Stimulated activated CD4-positive, alpha-beta T cell treated with anti-CD3 and anti-CD28 coated beads, TNF-alpha, amount 100 ng/mL, for 48 hours (primary cell): Measurements from ENCODE around the gene SPINK4.

Experiments
- DNase-seq, 3 donors: peaks; one replicate each; pipeline ENCODE4 v3.0.0-alpha.2; 2020; ENCODE audit warnings: low read depth in 3 of 3

The SPINK4 gene

DNA sequence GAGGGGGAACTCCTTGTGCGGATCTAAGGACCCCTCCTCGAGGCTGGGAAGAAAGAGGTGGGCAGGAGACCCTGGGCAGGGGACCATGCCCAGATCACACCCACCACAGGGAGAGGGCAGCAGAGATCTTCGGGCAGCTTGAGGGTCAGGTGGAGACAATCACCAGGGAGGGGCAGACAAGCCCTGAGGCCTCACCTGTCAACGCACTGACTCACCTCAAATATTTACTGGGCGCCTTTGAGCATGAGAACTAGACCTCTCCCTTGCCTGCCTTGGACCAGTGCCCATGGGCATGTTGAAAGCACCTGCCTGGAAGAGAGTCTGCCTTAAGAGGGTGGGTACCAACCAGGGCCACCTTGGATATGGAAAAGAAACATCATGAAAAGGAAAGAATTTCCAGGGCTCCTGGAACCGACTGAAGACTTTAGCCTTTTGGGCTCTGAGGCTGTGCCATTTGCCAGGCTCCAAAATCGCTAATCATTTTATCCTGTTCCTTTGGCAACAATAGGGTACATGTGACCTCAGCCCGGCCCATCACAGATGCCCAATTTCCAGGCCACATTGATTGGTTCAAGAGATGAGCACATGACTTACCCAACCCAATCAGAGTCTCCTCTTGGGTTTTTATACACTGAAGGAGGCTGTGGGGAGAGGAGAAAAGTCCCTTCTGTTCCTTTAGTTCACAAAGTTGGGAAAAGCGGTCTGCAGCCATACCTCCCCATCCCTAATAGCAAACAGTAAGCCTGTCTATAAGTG lies 10.4 kb upstream of the SPINK4 start:
- no peak for DNase-seq

DNA sequence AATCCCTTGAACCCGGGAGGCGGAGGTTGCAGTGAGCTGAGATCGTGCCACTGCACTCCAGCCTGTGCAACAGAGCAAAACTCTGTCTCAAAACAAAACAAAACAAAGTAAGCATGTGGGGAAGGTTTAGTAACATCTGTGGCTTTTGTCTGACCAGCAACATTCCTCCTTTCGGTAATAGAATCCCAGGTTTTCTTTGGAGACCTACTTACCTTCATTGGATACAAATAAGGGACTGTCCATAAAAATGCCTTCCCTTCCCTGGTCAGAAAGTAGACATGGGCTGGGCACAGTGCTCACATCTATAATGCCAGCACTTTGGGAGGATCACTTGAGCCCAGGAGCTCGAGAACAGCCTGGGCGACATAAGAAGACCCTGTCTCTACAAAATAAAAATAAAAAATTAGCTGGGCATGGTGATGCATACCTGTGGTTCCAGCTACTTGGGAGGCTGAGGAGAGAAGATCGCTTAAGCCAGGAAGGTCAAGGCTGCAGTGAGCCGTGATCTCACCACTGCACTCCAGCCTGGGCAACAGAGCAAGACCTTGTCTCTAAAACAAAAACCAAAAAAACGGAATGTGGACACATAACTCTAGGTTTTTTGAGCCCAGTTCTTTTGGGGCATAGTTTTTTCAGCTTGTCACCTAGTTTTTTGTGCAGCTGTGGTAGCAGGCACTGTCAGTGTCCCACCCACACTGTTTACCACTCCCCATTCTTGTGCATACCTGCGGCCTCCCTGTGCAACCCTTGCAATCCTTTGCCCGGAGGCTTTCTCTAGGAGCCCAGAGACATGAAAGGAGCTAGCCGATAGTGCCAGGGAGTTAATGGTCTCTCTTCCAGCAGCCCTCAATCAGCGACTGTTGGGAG lies 9.0 kb upstream of the SPINK4 start:
- DNase-seq, result no peak

DNA sequence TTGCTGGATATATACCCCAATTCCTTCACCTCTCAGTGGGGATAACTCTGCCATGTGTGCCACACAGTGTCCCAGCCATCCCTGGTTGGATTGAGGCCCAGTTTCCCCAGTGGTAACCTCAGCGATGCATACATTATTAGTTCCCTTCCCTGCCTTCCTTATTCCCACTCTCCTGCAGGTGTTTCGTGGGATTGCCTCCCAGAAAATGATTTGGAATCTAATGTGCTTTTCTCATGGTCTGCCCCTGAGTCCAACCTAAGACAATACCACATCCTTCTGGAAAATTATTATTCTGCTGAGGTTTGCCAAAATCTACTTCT lies 8.4 kb upstream of the SPINK4 start:
- no peak for DNase-seq

DNA sequence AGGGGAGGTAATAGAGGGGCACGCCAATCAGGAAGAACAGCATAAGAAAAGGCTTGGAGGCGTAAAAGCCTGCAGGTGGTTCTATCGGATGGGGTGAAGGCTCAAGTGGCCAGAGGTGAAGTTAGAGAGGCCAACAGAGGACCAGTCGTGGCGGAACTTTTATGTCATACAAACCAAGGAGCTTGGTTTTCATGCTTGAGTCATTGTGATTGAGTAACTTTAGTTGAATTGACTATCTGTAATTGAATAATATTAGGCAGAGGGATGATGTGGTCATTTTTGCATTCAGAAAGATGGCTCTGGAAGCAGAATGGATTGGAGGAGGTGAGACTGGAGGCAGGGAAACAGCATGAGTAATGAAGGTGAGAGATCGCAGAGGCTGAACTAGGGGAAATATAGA lies 7.2 kb upstream of the SPINK4 start:
- DNase-seq, result no peak

DNA sequence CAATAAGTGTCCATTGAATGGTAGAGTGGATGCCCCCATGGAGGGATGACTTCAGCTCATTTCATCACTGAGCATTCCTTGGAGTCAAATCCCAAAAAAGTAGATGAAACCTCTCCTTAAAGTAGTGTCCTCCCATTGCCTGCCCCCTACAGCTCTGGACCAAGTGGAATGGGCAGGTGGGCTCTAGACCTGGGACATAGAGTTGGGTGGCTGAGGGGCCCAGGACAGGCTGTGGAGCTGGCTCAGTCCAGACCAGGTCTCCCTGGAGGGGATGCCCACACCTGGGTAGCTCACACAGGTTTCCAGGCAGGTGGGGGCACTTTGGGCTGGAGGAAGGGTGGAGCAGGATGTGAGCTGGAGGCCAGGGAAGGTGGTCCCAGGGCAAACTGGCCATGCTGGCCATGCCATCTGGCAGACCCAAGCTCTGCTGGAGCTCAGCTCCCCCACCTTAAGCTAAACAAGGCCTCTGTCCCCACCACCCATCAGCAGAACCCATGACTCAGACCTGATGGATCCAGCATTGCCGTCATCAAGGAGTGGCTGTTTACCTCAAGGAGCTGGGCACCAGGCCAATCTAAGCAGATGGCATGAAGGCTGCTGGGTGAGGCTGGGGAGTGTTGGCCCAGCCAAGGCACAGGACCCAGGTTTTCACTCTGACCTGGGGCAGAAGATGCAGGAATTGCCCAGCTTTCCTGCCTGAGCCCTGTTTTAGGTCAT lies 6.2 kb upstream of the SPINK4 start:
- DNase-seq, result no peak

DNA sequence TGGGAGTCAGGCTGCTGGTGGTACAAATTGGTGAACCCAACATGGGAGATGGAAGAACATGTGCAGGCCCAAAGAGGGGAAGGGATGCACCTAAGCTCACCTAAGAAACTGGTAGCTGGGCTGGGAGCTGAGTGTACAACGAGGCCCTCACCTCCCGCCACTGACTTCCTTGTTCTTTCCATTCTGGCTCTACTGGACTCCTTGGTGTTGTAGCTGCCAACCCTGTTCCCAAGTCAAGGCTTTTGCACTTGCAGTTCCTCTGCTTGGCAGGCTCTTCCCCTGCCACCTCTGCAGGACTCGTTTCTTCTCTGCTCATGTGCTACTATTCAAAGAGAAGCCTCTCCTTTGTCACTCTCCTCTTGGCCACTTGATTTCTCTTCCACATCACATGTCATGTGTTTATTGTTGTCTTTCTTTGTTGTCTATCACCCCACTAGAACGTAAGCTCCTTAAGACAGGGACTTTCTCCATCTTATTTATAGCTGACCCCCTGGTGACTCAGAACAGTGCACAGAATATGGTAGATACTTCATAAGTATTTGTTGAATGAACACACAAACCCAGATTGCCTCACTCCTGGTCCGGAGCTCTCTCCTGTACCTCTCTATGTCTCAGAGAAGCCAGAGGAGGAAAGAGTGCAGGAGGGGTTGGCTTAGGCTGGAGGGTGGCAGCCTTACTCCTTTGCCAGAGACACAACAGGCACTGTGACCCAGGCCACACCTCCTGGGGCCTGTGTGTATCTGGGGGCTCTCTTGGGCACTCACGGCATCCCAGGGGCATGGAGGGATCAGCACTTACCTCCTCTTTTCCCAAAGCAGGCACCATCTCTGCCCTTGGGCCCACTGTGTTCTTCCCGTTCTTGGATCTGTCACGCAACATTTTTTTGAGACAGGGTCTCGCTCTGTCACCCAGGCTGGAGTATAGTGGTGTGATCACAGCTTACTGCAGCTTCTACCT lies 5.2 kb upstream of the SPINK4 start:
- DNase-seq, result no peak

DNA sequence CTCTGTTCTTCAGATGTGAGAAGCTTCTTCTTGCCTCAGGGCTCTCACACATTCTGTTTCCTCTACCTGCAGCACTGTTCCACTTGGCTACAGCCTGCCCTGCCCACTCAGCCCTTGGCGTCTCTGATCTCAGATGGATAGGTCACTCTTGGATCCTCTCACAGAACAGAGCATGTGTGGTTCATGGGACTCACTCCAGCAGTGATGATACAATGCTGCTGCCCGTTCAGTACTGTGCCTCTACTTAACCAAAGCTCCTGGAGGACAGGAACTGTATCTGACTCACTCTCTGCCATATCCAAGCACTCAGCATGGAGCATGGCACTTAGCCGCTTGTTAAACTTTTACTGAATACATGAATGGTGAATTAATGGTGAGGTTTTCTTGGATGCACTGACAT lies 3.4 kb upstream of the SPINK4 start:
- DNase-seq, result no peak

DNA sequence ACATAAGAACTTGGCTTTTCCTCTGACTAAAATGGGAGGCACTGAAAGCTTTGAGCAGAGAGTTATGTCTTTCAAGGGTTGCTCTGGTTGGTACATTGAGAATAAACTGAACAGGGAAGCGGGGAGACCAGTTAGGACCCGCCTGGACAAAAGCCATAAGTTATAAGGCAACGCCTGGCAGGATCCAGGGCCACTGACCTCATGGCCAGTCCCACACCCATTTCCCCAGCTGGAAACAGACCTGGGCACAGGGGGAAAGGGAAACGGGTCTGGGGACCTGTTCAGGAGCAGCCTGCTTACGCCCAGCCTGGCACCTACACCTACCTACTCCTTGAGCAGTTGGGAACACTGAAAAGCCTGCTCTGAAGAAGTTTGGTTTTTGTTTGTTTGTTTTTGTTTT lies 1.3 kb downstream of the SPINK4 start:
- no peak for DNase-seq

DNA sequence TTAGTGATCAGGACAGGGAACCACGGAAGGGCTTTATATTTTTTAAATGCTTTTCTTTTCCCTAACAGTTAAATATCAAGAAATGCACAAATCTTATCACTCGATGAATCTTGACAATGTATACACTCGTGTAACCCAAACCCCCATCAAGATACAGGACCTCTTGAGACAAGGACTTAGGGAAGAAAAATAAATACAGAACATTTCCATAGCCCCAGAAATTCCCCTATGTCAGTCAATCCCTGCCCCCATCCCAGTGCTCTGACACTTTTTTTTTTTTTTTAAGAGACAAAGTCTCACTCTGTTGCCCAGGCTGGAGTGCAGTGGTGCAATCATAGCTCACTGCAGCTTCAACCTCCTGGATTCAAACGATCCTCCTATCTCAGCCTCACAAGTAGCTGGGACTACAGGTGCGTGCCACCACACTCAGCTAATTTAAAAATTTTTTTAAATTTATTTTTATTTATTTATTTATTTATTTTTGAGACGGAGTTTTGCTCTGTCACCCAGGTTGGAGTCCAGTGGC lies 2.7 kb downstream of the SPINK4 start:
- DNase-seq, result no peak

DNA sequence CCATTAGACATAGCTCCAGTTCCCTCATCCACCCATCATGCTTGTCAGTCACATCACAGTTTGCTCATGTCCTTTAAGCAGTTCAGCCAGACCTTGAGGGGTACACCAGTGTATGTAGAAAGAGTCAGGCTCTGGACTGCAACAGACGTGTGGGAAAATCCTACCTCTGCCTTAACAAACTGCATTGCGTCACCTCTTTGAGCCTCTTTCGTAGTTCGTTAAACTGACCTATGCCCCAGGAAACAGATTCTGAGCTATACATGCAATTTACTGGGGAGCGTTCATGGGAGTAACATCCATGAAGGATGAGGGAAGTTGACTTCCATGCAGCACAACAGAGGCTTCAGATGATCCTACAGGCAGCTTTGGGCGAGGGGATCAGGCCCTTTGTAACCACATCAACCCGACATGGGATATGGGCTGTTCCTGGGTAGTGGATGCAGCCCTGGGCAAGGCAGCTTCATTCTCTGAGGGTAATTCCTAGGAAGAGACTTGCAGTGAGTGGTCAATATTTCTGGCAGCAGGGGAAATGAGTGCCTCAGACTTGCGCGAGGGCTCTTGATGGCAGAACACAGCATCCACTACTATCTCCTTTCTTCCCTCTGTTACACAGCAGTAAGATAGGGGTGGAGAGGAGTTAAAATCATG lies 4.3 kb downstream of the SPINK4 start:
- no peak for DNase-seq

DNA sequence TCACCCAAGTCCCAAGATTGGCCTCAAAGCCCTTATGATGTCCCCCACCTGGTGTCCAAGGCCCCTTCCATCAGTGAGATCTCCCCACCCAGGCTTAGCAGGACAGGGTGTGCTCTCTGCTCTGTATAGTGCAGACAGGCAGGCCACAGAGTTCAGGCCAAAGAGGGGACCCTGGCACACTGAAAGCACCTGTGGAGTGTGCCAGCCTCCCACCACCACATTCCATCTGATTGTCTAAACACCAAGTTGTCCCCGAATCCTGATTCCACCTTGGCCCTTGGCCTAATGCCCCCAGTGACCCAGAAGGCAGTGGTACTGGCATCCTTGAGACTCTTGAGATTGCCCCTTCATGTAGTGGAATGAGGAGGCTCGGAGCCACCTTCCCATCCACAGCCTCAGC lies 5.4 kb downstream of the SPINK4 start:
- no peak for DNase-seq

DNA sequence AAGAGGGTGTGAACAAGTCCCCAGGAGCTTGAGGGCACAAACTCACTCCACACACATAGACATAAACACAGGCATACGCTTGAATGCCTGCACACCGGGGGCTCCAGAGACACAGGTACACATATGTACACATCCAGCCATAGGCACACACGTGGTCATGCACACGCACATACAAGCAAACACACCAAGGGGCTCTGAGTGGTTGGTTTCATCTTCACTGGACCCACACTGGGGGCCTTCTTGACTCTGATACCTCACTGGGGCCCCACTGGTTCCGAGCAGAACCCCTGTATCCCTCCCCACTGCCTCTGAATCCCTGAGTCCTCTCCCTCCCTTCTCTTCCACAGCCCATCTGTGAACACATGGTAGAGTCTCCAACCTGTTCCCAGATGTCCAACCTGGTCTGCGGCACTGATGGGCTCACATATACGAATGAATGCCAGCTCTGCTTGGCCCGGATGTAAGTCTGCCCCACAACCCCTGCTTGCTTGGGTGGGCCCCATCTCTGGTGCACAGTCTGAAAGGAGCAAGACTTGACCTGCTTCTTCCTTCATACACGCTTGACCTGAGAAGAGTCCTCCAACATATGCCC lies 6.4 kb downstream of the SPINK4 start:
- DNase-seq, result no peak

DNA sequence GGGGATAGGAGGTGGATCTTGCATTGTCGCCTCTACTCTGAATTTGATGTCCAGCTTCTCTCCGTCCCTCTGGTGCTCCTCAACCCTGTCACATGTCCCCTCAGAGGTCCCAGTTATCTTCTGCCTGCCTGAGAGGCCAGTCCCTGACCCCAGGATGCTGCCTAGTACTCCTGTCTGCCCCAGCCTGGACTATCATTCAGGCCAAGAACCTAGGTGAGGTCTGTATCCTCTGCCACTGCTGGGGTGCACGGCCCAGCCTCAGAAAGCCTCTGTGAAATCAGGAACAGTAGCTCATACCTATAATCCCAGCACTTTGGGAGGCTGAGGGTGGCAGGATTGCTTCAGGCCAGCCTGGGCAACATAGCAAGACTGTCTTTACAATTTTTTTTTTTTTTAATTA lies 8.6 kb downstream of the SPINK4 start:
- DNase-seq, result no peak

DNA sequence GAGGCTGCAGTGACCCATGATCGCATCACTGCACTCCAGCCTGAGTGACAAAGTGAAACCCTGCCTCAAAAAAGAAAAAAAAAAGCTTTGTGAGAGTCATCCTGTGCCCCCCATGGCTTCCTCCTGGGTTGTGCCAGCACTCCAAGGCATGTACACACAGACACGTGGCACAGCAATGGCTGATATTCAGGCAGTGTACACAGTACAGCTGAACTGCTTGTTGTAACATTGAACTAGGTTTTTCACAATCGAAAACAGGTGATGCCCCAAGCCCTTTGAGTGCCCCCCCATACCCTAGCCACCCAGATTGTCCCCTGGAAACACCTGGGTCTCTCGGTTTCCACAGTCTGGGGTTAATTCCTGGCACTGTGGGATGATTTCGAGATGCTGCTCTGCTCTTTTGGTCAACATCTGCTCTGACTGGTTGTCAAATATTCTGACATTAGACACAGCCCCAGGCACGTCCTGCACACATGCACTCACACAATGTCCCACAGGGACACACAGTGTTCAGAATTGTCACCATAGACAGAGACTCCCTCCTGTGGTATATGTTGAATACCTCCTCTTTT lies 9.2 kb downstream of the SPINK4 start:
- DNase-seq, result no peak

DNA sequence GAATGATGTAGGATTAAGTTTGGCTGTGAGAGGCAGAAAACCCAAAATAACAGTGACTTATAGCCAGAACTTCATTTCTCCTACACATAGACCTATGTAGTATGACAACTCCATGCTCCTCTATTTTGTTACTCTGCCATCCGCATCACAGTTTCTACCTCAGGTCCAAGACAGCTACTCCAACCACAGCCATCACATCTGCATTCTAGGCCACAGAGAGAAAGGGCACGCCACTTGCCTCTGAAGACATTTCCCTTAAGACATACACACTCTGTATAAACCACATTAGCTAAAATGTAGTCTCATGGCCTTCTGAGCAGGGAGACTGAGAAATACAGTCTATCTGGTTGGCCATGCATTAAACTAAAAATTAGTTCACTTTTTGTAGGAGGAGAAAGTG lies 10.0 kb downstream of the SPINK4 start:
- no peak for DNase-seq

DNA sequence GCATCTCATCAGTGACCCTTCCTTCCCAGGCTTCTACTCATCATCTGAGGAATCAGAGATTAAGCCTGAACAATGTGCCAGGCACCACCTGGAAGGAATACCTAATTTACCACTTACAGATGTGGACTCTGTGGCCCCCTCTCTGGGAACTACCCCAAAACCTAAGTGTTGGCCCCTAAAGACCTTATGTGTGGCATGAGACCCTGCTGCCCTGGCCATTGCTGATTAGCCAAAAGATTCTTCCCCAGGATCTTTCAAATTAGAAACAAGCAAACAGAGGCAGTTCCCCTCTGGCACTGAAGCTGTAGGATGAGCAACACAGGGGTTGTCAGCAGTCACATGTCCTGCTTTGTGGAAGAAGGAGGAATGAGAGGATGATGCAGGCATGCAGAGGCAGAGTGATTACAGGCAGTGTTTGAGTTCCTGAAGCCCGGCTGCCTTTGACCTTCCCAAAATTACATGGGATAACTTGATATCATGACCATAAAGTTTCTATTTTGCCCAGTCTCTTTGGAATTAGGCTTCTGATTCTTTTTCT lies 10.6 kb downstream of the SPINK4 start:
- DNase-seq, result no peak

DNA sequence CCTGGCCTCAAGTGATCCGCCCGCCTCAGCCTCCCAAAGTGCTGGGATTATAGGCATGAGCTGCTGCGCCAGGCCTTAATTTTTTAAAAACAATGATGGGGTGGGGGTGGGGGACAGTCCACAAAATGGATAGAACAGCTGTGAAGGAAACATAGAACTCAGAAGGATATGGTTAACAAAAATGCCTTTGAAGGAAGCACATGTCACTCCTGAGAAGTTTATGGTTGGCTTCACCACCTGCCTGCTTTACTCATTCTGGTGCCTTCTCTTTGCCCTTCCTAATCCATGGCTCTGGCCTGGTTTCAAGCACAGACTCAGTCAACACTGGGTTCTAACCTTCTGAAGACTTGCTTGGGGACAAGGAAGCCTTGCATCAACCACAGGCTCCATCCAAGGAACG lies 14.2 kb downstream of the SPINK4 start:
- DNase-seq, result no peak

DNA sequence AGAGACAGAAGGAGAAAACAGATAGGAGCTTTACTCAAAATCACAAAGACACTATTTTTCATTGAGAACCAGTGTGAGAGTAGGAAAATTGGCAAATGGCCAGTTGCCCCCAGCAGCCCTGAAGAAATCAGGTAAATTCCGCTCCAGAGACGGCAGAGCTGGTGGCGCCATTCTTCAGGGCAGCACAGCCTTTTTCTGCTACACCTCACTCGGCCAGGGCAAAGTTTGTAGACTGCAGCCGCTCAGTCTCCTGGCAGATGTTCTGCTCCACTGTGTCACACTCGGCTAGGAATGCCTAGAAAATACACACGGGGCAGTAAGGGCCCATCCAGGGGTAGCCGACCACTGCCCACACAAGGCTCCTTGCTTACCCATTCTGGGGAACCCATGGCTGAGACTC lies 15.0 kb downstream of the SPINK4 start:
- no peak for DNase-seq

DNA sequence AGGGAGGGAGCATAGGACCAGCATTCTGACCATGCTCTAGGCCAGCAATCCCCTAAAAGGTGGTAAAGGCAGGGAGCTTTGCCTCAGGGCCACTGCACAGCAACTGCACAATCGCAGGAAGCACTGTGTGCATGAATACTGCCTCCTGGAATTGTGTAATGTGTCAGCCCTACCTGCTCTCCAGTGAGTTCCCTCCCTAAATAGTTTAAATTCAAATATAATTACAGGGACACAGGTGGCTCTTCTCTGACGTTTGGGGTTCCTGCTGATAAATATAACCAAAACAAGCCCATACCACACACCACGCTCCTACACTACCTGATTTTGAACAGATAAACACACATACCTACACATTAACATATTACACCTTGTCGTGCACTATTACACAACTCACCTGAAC lies 15.5 kb downstream of the SPINK4 start:
- no peak for DNase-seq

DNA sequence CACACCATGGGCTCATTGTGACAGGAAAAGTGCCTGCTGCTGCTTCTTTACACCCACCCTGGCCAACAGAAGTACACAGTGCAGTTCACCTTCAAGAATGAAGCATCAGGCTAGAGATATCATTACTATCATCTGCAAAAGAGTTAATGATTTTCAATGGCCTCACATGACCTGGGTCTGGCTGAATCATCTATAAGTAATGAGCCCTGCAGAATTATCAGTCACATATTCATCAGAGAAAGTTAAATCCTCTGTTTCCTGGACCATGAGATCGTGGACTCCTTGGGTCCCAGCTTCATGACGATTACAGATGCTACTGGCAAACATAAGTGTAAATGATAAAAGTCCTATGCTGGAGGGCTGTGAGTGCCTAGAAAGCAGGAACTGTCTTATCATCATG lies 16.3 kb downstream of the SPINK4 start:
- no peak for DNase-seq
